ENCODE results near the gene CNTD1.
"Not testable (repeated sequence)": the region's sequence is repeated elsewhere in the genome, so short reads cannot be mapped to it uniquely, and the experiment has no call there.

Gene CNTD1, protein sequence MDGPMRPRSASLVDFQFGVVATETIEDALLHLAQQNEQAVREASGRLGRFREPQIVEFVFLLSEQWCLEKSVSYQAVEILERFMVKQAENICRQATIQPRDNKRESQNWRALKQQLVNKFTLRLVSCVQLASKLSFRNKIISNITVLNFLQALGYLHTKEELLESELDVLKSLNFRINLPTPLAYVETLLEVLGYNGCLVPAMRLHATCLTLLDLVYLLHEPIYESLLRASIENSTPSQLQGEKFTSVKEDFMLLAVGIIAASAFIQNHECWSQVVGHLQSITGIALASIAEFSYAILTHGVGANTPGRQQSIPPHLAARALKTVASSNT

DNA sequence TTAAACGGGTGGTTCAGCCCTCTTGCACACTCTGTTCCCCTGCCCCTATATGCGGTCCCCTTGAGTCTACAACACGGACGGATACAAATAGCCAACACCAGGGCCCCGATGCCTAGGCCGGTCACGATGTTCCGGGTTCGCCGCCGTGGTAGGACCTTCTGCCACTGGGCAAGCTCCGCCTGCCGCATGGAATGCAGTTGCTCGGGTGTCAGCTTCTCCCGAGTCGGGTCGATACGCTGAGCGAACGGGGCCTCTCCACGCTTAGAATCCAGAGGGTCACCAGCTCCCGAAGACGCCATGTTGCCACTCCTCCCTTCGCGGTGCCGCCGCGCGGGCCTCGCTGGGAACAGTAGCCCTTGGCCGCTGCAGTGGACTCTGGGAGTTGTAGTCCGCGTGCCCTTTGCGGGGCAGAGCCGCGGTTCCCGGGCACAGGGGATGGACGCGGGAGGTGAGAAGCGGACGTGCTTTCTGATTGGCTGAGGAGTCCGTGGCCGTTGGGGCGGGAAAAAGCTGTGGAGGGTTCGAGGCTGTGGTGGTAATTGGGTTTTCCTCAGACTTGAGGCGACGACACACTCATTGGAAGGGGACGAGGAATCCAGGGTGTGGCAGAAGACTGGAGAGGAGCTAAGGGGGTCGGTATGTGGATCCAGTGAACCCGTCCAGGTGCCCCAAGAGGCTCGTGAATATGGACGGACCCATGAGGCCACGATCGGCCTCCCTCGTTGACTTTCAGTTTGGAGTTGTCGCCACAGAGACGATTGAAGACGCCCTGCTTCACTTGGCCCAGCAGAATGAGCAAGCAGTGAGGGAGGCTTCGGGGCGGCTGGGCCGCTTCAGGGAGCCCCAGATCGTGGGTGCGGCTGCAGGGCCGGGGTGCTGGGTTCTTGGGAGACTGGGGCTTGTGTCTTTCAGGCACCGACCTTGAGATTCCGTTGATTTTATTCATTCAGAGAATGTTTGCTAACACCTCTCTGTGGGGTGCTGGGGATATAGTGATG, at the start of gene CNTD1, which contains the start of gene COA3:
TSS of gene CNTD1 (plus strand) at position 479 of the 998 bp plus-strand sequence. CDS start at position 686, 207 bp downstream.
TSS of gene COA3 (minus strand) at position 322 of the 998 bp plus-strand sequence. CDS start at position 299, 23 bp downstream.
- DNase-seq: peak; percentile 65

DNA sequence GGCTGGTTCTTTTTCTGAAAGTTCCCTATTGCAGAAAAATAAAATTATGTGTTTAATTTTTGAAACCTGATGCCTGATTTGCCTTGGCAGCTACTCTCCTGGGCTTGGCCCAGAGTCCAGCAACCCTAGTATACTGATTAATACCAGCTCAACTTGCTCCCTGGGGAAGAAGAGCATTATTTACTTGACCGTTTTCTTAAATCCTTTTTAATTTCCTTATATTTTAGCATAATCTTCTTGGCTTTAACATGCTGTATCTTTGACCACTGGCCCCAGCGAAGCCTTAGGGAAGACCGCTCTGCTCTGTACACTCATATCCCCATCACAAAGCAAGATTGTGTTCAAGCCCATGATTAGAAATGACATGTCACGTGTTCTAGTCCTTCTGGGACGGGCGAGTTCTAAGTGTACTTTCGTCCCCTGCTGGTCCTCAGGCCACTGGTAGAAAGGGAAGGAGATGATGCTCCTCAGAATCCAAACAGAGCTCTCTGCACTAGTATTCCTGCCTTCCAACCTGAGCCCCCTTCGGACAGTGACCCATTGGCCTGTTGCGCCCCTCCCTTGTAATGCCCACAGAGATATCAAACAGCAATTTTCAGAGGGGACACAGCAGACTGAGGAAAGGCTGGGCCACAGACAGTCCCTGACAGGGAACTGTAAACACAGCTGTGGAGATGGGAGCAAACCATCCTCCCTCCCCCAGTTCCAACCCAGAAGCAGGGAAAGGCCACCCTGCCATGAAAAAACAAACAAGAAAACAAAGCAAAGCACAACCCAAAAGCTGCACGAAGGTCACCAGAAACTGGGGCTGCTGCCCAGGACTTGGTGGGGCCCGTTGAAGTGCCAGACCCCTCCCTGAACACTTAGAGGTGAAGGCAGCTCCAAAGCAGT, 49.5 kb upstream of the CNTD1 start:
- no peak for DNase-seq

DNA sequence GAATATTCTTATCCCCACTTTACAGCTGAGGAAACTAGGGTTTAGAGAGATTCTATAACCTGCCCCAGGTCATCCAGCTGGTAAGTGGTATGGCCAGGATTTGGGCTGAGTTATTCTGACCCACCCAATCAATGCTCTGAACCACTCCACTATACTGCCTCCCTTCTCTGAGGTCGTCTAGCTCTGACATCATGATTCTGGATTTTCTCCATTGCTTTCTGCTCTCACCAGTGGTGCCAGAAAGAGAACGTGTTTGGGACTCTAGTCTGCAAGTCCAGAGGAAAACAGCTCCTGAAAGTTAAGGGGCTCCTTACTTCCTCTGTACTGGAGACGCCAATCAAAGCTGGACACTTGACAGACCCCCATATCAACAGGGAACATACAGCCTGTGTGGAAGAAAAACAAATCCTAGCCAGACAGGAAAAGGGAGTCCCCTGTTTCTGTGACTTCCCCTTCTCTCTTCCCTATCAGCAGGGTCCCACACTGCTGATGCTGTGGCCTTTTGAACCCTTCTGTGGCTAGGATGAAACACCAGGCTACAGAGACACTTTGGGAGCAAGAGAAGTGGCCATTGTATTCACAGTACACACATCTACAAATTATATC, 47.8 kb upstream of the CNTD1 start:
- DNase-seq: no peak

DNA sequence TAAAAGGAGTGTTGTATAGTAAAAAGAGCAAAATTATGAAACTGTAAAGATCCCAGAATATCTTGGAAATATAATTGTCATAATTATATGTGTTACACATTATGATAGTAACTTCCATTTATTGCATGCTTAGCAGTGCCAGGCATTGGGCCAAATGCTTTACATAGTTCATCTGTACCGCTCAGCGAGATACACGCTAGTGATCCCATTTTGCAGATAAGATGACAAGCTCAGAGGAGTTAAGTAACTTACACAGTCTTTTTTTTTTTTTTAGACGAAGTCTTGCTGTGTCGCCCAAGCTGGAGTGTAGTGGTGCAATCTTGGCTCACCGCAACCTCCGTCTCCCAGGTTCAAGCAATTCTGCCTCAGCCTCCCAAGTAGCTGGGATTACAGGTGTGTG, 47.0 kb upstream of the CNTD1 start:
- DNase-seq: no peak

DNA sequence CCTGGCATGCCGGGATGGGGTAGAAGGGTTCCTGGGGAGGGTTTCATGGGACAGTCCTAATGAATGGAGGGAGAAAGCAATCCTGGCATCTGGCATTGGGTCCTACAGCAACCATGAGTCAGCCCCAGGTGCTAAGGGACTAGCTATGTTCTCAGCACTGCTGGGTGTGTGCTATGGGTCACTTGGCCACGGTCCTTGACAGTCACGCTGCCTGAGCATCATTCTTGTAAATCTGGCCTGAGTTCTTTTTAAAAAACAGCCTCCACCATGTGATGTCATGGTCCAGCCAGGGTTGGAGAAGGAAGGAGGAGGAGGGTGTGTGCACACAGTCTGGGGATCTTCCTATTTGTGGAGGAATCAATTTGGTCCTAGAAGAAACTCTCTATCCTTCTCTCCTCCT, 43.9 kb upstream of the CNTD1 start:
- no peak for DNase-seq

DNA sequence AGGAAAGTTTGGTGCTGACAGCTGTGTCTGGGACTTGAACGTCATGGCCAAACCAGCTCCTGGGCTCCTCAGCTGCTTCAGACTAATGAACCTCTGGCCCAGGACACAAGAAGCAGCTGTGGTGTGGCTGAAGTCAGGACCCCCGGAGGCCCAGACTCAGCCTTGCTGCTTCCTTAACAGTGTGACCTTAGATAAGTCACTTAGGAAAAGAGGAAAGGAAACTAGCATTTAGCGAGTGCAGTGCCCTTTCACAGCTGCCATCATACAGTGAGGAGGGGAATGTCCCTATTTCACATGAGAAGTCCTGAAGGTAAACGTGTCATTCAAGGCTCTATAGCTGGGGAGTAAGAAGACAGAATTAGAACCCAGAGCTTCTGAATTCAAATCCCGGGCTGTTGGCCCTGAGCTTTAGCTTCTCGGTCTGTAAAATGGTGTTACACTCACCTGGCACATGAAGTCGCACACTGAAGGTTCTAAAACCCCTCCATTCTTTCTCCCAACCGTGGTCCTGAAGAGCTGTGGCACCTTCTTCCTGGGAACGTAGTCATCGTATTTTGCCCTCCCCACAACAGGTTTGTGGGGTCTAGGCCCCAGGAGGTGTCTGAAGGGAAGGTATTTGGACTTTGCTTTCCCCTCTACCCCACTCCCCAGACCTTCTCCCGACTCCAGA, 38.5 kb upstream of the CNTD1 start:
- no peak for DNase-seq

DNA sequence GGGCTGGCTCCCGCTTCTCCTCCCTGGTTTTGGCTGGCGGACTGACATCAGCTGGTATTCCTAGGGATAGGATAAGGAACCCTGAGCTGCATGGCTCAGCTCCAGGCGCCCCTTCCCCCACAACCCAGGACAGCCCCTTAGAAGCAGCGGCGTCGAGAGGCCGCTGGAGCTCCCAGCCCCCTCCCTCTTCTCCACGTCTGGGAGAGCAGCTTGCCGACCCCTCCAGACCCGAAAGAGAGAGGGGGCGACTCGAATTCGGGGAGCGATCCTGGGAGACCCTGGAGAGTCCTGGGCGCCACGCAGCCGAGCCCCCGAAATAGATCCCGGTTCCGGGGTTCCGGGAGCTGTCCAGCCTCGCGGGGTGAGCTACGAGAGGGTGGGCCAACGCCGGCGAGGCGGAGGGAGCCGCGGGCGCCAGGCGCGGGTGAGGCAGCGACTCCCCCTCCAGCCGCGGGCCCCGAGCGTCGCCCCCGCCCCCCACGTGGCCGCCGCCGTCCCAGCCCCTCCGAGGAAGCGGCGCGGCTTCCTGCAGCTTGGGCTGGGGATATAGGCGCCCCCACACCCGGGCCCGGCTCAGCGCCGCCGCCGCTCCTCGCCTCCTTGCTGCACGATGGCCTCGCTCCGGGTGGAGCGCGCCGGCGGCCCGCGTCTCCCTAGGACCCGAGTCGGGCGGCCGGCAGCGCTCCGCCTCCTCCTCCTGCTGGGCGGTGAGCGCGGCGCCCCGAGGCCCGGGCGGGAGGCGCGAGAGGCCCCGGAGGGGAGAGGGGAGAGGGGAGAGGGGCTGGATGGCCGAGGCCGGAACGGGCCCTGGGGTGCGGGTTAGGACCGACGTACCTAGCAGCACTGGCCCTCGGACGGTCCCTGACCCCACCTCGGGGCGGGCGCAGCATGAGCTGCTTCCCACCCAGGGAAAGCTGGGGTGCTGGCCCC, 37.7 kb upstream of the CNTD1 start, which contains the start of gene RAMP2:
TSS of gene RAMP2 (plus strand) at position 576 of the 930 bp plus-strand sequence. CDS start at position 611, 35 bp downstream.
- no peak for DNase-seq

DNA sequence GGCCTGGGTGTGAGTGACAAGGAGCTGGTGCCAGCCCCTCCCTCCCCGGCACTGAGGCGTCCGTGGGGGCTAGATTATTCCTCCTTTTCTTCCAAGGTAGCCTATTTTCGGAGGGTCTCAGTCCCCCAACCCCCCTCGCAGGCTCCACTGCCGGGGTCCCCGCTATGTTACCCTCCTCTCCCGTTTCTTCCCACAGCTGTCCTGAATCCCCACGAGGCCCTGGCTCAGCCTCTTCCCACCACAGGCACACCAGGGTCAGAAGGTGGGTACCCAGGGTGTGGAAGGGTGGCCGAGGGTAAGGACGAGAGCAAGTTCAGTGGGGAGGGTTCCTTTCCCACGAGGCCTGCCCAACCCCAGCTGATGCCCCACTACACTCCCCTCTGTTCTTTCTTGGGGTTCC, 37.0 kb upstream of the CNTD1 start:
- no peak for DNase-seq

DNA sequence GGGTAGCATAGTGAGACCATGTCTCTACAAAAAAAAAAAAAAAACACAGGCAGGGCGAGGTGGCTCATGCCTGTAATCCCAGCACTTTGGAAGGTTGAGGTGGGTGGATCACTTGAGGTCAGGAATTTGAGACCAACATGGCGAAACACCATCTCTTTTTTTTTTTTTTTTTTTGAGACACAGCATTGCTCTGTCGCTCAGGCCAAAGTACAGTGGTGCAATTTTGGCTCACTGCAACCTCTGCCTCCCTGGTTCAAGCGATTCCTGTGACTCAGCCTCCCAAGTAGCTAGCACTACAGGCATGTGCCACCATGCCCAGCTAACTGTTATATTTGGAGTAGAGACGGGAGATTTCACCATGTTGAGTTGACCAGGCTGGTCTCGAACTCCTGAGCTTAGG, 32.5 kb upstream of the CNTD1 start:
- no peak for DNase-seq

DNA sequence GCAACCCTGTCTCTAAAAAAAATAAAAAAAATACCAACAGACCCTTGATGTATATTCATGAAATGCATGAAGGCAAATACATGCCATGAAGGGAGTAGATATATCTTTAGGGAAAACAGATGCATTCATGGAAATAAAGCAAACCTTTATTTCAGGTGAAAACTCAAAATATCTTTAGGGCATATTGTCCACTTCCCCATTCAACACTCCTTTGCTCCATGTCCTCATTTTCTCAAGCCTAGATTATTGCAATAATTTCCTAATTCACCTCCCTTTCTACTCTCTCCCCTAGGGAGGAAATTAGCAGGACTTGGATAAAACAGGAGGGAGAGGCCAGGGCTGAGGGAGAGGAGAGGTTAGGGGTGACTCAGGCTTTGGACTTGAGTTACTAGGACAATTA, 31.1 kb upstream of the CNTD1 start:
- no peak for DNase-seq

DNA sequence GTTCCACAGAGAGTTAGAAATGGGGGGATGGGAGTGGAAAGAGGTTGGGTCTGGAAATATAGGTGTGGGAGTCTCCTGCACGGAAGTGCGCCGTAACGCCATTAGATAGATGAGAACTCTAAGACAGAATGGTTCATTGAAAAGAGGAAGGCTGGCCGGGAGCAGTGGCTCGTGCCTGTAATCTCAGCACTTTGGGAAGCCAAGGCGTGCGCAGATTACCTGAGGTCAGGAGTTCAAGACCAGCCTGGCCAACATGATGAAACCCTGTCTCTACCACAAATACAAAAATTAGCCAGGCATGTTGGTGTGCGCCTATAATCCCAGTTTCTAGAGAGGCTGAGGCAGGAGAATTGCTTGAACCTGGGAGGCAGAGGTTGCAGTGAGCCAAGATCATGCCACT, 30.7 kb upstream of the CNTD1 start:
- DNase-seq: not testable (repeated sequence)

DNA sequence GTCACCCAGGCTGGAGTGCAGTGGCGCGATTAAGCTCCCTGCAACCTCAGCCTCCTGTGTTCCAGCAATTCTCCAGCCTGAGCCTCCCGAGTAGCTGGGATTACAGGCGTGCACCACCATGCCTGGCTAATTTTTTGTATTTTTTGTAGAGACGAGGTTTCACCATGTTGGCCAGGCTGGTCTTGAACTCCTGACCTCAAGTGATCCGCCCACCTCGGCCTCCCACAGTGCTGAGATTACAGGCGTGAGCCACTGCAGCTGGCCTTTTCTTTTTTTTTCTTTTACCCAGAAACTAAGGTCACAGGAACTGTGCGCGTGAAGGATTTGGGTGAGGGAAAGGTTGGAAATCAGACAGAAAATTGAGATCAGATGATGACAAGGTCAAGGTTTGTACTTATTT, 28.7 kb upstream of the CNTD1 start:
- not testable (repeated sequence) for DNase-seq

DNA sequence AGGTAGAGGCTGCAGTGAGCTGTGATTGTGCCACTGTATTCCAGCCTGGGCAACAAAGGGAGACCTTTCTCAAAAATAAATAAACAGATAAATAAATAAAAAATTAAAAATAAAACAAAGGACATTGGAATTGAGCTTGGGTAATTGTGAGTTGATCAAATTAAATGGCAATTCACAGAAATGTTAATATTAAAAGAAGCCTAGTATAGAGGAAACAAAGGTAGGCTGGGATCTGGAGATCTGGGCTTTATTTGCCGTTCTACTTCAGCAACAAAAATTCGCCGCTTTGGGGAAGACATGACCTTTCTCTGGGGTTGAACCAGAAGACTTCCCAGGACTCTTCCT, 25.7 kb upstream of the CNTD1 start:
- DNase-seq: no peak

DNA sequence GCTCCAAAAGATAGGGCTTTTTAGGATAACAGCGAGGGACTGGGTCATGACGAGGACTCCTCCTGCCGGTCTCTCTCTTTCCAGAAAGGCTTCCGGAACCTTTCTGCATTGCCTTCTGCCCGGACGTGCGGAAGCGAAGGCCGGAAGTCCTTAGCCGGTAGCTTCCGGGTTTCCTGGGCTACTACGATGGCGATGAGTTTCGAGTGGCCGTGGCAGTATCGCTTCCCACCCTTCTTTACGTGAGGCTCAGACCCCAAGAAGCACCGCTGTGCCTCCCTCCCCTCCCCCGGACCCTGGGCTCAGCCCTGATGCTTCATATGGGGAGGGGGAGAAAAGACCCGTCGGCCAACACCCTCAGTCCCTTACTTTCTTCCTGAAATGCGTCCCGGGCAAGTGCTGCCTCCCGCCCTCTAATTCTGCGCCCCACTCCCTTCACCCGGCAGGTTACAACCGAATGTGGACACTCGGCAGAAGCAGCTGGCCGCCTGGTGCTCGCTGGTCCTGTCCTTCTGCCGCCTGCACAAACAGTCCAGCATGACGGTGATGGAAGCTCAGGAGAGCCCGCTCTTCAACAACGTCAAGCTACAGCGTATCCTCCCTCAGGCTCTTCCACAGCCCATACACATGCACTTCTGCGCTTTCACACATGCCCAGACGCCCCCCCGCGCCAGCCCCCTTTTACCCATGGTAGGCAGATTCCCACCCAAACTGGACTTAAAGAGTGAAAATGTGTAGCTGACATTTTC, 25.2 kb upstream of the CNTD1 start, which contains the start of gene VPS25:
TSS of gene VPS25 (plus strand) at position 160 of the 746 bp plus-strand sequence. CDS start at position 187, 27 bp downstream.
- peak; percentile 68 for DNase-seq

DNA sequence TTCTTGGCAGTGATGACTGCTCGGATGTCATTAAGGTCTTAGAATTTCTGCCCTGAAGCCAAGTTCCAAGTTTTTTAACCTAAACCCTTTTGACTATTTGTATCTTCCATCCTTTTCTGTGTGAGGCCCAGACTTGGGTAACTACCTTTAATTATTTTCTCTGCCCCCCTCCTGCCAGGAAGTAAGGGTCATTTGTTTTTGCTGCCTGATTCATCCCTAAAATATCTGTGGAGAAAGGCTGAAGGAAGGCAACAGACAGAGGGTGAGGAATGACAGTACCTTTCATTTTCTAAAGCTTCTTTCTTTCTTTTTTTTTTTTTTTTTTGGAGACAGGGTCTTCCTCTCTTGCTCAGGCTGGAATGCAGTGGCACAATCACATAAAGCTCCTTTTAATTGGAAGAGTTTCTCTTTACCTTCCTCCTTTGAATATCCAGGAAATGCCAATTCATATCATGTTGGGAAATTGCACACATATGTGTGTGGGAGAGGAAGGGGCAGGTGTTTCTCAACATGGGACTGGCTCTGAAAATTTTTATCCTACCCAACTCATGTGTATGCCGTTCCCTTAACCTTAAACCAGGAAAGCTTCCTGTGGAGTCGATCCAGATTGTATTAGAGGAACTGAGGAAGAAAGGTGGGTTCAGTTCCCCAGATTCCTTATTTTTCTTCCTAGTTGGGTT, 24.5 kb upstream of the CNTD1 start:
- no peak for DNase-seq

DNA sequence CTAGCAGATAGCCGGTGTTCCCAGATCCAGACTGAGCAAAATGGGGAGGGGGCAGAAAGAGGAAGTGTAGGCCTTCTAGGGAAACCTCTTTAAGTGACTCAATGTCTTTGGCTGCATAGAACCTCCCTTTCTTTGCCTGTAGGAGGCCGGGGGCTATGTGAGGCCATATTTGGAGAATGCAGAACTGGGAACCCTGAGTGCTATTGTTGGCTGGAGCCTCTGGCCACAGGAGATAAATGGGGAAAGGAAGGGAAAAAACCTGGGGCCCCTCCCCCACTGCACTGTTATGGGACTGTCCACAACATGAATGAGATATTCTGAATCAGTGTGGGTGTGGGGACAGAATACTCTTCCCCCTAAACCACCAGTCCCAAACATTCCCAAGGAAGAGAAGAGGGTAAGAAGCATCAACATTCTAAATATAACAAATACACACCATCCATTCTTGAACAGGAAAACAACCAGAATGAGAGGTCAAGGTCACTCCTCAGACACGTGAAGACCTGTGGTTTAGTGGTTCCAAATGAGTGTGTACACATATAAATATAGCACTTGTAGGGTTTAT, 23.0 kb upstream of the CNTD1 start:
- no peak for DNase-seq

DNA sequence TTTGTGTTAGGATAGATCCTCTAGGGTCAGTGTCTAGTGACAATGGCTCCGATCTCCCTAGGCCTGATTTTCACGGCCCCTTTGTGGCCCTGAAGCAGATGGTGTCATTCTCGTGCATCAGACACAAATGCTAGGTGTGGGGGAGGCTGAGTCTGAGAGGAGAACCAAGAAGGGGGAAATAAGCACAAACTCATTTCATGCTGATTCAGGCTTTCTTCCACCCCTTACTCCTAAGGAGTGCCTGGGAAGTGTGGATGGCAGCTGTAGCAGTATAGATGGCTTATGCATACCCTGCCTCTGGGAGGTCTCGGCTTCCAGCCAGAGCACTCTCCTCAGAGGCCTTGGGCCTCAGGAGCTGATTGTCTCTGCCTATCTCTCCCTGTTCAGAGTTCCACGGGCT, 20.1 kb upstream of the CNTD1 start:
- no peak for DNase-seq

DNA sequence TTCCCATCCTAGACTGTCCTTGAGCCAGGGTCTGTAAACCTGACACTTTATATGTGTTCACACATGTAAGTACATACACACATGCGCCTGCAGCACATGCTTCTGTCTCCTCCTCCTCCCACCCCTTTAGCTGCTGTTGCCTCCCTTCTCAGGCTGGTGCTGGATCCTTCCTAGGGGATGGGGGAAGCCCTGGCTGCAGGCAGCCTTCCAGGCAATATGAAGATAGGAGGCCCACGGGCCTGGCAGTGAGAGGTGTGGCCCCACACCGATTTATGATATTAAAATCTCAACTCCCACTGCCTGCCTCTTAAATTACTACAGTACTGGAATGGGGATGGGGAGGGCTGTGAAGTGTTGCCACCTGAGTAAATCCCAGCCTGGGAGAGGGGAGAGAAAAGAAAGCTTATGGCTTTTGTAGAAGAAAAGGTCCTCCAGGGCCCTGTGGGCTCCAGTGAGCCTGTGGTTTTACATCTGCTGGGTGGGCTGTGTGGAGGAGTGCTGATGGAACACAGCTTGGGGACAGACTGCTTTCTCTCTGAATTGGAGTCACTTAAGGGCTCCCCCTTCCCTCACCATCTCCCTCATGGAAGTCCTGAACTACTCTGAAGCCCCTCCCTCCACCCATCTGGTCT, 19.2 kb upstream of the CNTD1 start:
- DNase-seq: no peak

Measured in NCI-H1694 (cell line).